Bronchial epithelial cell (primary cell): ENCODE data around the gene PODXL. TPM values are rescaled to one million over a fixed set of nuclear protein-coding genes. Genes with fewer than 3 reads are reported as not detected.
A peak's percentile ranks its signal among the peaks of the same experiment; 100 is the strongest.

ENCODE experiments used
- DNase-seq: peaks from one replicate; pipeline ENCODE4 v3.0.0-alpha.2; 2010; ENCODE audit warnings: low read depth
- FAIRE-seq: peaks from 2 replicates; lab custom pipeline; 2011; peaks lifted over from hg19 to GRCh38; lab: Jason Lieb, UNC
- H3K27me3 ChIP-seq: 2 replicates; pipeline ENCODE4 v1.5.1; 2011; ENCODE audit warnings: low read length; ENCODE audit not compliant: control insufficient read depth, insufficient read depth
- H3K36me3 ChIP-seq: 2 replicates; pipeline ENCODE4 v1.5.1; 2011; ENCODE audit warnings: low read length; ENCODE audit not compliant: control insufficient read depth, insufficient read depth
- H3K4me3 ChIP-seq: 2 replicates; pipeline ENCODE4 v1.5.1; 2011; ENCODE audit warnings: mild to moderate bottlenecking, low read depth, low read length, control low read depth
- CTCF ChIP-seq: IDR thresholded peaks from 2 replicates; pipeline ENCODE4 v1.5.1; 2011; ENCODE audit warnings: mild to moderate bottlenecking, moderate library complexity, low read length, control low read depth, inconsistent platforms; ENCODE audit not compliant: insufficient read depth, severe bottlenecking
- total RNA-seq: library from RNA; depleted of rRNA; stranded (reverse); fragments of >200 nt; gene quantifications from 2 replicates; pipeline ENCODE4 v1.2.1, GENCODE V29; 2014

PODXL gene
- total RNA-seq, 1 donor from 2014 or later, result 0.53 TPM

DNA sequence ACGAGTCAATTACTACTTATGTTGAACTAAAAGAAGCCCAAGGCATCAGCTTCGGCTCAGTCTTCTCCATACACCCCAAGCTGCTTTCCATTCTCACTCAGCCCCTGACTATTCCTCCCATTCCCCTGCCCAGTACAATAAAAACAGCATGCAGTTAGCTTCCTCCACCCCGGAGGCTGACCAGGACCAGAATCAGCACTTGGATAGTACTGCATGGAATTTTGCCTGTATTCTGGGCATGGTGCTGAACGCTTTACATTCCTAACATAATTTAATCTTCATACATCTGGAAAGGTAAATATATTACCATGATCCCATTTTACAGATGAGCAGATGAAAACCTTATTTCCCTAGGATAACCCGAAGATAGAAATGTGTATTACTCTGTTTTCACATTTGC is 7.5 kb upstream of the PODXL start:
- no peak for DNase-seq
- FAIRE-seq, result no peak
- no peak overlapping the region for H3K4me3 ChIP-seq
- no peaks in the 10 kb centered on the region for H3K27me3 ChIP-seq
- TF ChIP-seq CTCF, result no peak
- H3K36me3 ChIP-seq, result no peaks in the 10 kb centered on the region

- DNase-seq, result no peak
- no peak overlapping the region for H3K4me3 ChIP-seq
- H3K27me3 ChIP-seq, result no peaks in the 10 kb centered on the region
- FAIRE-seq, result no peak
- no peaks in the 10 kb centered on the region for H3K36me3 ChIP-seq
- TF ChIP-seq CTCF, result no peak
These were observed 6.5 kb upstream of the PODXL start for GRCh38 chr7:131562941-131563340.

DNA sequence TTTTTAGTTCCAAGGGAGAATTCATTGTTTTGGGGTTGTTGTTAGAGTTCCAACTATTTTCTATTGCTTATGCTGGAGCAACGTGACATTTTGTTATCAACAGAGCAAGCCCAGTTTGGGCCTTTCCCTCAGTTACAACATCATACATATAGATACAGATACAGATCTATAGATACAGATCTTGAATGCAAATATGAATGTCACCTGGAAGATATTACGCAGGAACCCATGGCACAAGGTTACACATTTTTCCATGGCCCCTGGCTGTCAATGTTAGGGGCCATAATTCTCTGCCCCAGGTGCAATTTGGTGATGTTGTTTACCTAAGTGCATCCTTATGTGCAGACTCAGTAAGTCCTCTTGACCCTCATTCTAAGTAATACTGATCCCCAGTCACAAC is 3.6 kb upstream of the PODXL start:
- no peak for DNase-seq
- Histone ChIP-seq H3K36me3 (no peaks in the 10 kb centered on the region), H3K27me3 (peaks cover 11% of the 10 kb centered on the region), H3K4me3 (no peak overlapping the region)
- TF ChIP-seq CTCF, result no peak
- FAIRE-seq, result no peak

GRCh38 chr7:131557652-131558385 is 1.4 kb upstream of the PODXL start:
- peaks cover 13% of the 10 kb centered on the region for H3K27me3 ChIP-seq
- DNase-seq (no peak), FAIRE-seq (no peak)
- no peak for TF ChIP-seq CTCF
- H3K4me3 ChIP-seq, result no peak overlapping the region
- H3K36me3 ChIP-seq, result no peaks in the 10 kb centered on the region

DNA sequence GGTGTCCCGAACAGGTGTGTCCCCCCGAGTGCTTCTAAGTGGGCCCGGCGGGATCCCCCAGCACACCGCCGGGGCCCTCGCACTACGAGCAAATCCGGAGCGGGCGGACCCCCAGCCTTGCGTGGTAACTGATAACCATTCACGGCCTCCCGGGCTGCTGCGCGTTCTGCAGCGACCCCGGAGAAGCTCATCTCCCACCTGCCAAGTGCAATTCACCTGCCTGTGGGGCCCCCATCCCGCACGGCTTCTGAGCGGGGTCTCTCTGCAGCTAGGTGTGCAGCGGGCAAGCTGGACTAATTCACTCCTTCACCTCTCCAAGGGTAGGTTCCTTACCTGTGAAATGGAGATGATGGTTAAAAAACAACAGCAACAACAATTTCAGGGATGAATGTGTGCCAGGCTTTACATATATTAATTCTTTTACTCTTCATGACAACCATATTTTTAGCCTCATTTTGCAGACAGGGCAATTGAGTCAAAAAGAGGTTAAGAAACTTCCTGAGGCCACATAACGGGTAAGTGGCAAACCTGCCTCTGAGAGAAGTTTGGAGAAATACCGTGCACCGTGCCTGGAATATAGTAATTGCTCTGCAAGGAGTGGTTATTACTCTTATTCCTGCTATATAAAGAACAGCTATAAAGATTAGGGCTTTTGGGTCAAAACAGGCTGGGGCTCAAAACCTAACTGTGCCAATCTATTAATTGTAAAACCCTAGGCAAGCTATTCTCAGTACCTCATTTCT is 652 bp upstream of the PODXL start:
- FAIRE-seq, result no peak
- peak overlapping the region; percentile 33 for H3K4me3 ChIP-seq
- no peak for TF ChIP-seq CTCF
- no peak for DNase-seq
- H3K27me3 ChIP-seq, result peaks cover 13% of the 10 kb centered on the region
- no peaks in the 10 kb centered on the region for H3K36me3 ChIP-seq
